Calu3 (cell line): ENCODE measurements around the gene YARS2. TPM values are rescaled to one million over a fixed set of nuclear protein-coding genes. Genes with fewer than 3 reads are reported as not detected.

Source experiments
- BruUV-seq: library from RNA; stranded (reverse); fragments of 400-500 nt; replicated peaks from 2 replicates; lab custom pipeline; 2021; lab: Mats Ljungman, UMichigan
- CTCF ChIA-PET: fragments of 300-600 bp; sonication (Branson Sonifier 250); formaldehyde crosslinking; loops from one replicate; lab custom pipeline; 2022; ENCODE audit warnings: antibody characterized with exemption; lab: Charles Lee
- DNase-seq: peaks from one replicate; pipeline ENCODE4 v3.0.0; 2022
- H3K27ac Mint-ChIP-seq: one replicate; pipeline ENCODE4 v1.8.0; 2022; ENCODE audit warnings: mixed read lengths; ENCODE audit not compliant: unreplicated experiment
- H3K27me3 Mint-ChIP-seq: one replicate; pipeline ENCODE4 v1.8.0; 2022; ENCODE audit warnings: mixed read lengths; ENCODE audit not compliant: unreplicated experiment
- H3K36me3 Mint-ChIP-seq: one replicate; pipeline ENCODE4 v1.8.0; 2022; ENCODE audit warnings: mild to moderate bottlenecking, moderate library complexity, mixed read lengths; ENCODE audit not compliant: insufficient read depth, unreplicated experiment
- H3K4me1 Mint-ChIP-seq: one replicate; pipeline ENCODE4 v1.8.0; 2022; ENCODE audit warnings: mild to moderate bottlenecking, low read depth, mixed read lengths; ENCODE audit not compliant: unreplicated experiment
- H3K4me3 Mint-ChIP-seq: one replicate; pipeline ENCODE4 v1.8.0; 2022; ENCODE audit warnings: mild to moderate bottlenecking, low read depth, moderate library complexity, mixed read lengths; ENCODE audit not compliant: unreplicated experiment
- H3K9me3 Mint-ChIP-seq: one replicate; pipeline ENCODE4 v1.8.0; 2022; ENCODE audit warnings: low read depth, mixed read lengths; ENCODE audit not compliant: unreplicated experiment
- CTCF ChIP-seq: fragments of 200-600 bp; IDR thresholded peaks from one replicate; pipeline ENCODE4 v1.8.0; 2022; ENCODE audit warnings: antibody characterized with exemption; ENCODE audit not compliant: unreplicated experiment
- intact Hi-C: fragments of 100-400 bp; cut with micrococcal nuclease; formaldehyde crosslinking; loops from one replicate; pipeline ENCODE4 v1.10.0; 2022; ENCODE audit not compliant: unreplicated experiment
- total RNA-seq: library from RNA; stranded (reverse); gene quantifications from 2 replicates; pipeline ENCODE4 v1.2.3, GENCODE V29; 2022

YARS2 gene
- total RNA-seq, 1 experiment from 2014 or later: 28.9 TPM

GRCh38 chr12:32718926-32719325, 36.8 kb downstream of the YARS2 start:
- no peak for DNase-seq
- BruUV-seq: no TSS peak
- H3K36me3 Mint-ChIP-seq: no peaks in the 10 kb centered on the region
- no peak overlapping the region for H3K4me3 Mint-ChIP-seq
- CTCF ChIA-PET: no interaction called here
- H3K4me1 Mint-ChIP-seq: no peaks in the 10 kb centered on the region
- no peaks in the 10 kb centered on the region for H3K27me3 Mint-ChIP-seq
- no peak for TF ChIP-seq CTCF
- intact Hi-C loops: no loop called here
- H3K27ac Mint-ChIP-seq: no peak overlapping the region
- no peaks in the 10 kb centered on the region for H3K9me3 Mint-ChIP-seq

- intact Hi-C loops: no loop called here
- DNase-seq: no peak
- H3K9me3 Mint-ChIP-seq: no peaks in the 10 kb centered on the region
- no peak for TF ChIP-seq CTCF
- no TSS peak for BruUV-seq
- H3K4me1 Mint-ChIP-seq: no peaks in the 10 kb centered on the region
- H3K4me3 Mint-ChIP-seq: no peak overlapping the region
- H3K27me3 Mint-ChIP-seq: no peaks in the 10 kb centered on the region
- CTCF ChIA-PET: no interaction called here
- H3K27ac Mint-ChIP-seq: no peak overlapping the region
- H3K36me3 Mint-ChIP-seq: no peaks in the 10 kb centered on the region
Observed at GRCh38 chr12:32714772-32715171, 40.9 kb downstream of the YARS2 start.

GRCh38 chr12:32708926-32709325, 46.8 kb downstream of the YARS2 start:
- no peaks in the 10 kb centered on the region for H3K27me3 Mint-ChIP-seq
- BruUV-seq: no TSS peak
- H3K9me3 Mint-ChIP-seq: no peaks in the 10 kb centered on the region
- no peak for TF ChIP-seq CTCF
- intact Hi-C loops: no loop called here
- CTCF ChIA-PET: no interaction called here
- no peak overlapping the region for H3K4me3 Mint-ChIP-seq
- no peak overlapping the region for H3K27ac Mint-ChIP-seq
- peaks cover 8% of the 10 kb centered on the region for H3K36me3 Mint-ChIP-seq
- DNase-seq: no peak
- no peaks in the 10 kb centered on the region for H3K4me1 Mint-ChIP-seq

GRCh38 chr12:32706335-32707024, 49.2 kb downstream of the YARS2 start:
- Mint-ChIP-seq H3K4me3 (no peak overlapping the region), H3K4me1 (no peaks in the 10 kb centered on the region), H3K27ac (no peak overlapping the region), H3K36me3 (peaks cover 16% of the 10 kb centered on the region), H3K9me3 (no peaks in the 10 kb centered on the region), H3K27me3 (no peaks in the 10 kb centered on the region)
- no peak for DNase-seq
- intact Hi-C loops: no loop called here
- CTCF ChIA-PET: no interaction called here
- no TSS peak for BruUV-seq
- TF ChIP-seq CTCF: no peak
